Measurements from ENCODE around the gene CDH4. TPM values are rescaled to one million over a fixed set of nuclear protein-coding genes. Genes with fewer than 3 reads are reported as not detected.

CDH4 gene
- total and polyA plus RNA-seq, 7 donors = under 0.01 to 0.06 TPM; not detected in 5

DNA sequence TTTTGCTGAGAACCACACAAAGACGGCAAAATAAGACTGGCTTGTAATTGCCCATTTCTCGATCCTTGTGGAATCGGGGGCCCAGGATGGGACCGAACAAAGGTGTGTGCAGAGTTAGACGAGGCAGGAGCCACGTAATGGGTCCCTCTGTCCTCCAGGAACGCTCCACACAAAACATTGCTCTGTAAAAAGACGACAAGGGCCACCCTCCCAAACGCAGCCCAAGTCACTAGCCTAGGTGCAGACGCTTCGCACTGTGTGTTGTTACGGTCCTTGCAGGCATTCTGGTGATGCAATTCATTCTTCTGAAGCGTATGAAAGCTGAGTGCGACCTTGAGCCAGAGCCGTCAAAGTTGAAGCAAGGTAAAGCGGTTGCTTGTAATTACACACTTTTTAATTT, 450.2 kb downstream of the CDH4 start:
- intact Hi-C loops (cut with DNase I) = no loop called here
- DNase-seq = no peak
- TF ChIP-seq POLR2AphosphoS5 (IDR thresholded peaks at IDR 0.05) (no peak), POLR2A (IDR thresholded peaks at IDR 0.05) (no peak), EP300 (IDR thresholded peaks at IDR 0.05) (no peak)
- TF ChIP-seq, protein P1, sequence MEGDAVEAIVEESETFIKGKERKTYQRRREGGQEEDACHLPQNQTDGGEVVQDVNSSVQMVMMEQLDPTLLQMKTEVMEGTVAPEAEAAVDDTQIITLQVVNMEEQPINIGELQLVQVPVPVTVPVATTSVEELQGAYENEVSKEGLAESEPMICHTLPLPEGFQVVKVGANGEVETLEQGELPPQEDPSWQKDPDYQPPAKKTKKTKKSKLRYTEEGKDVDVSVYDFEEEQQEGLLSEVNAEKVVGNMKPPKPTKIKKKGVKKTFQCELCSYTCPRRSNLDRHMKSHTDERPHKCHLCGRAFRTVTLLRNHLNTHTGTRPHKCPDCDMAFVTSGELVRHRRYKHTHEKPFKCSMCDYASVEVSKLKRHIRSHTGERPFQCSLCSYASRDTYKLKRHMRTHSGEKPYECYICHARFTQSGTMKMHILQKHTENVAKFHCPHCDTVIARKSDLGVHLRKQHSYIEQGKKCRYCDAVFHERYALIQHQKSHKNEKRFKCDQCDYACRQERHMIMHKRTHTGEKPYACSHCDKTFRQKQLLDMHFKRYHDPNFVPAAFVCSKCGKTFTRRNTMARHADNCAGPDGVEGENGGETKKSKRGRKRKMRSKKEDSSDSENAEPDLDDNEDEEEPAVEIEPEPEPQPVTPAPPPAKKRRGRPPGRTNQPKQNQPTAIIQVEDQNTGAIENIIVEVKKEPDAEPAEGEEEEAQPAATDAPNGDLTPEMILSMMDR (IDR thresholded peaks at IDR 0.05) = no peak
- no peaks in the 10 kb centered on the region for H3K4me1 ChIP-seq
- H3K27me3 ChIP-seq = peaks cover 0 to 24% (median 0%) of the 10 kb centered on the region in 3 donors
- WGBS, 2 donors = 79 to 91% methylated on average over 16 of the region's 16 CpGs
- H3K27ac ChIP-seq = no peak overlapping the region
- no peaks in the 10 kb centered on the region for H3K36me3 ChIP-seq
- no peaks in the 10 kb centered on the region for H3K9me3 ChIP-seq
- no peak overlapping the region for H3K4me3 ChIP-seq

DNA sequence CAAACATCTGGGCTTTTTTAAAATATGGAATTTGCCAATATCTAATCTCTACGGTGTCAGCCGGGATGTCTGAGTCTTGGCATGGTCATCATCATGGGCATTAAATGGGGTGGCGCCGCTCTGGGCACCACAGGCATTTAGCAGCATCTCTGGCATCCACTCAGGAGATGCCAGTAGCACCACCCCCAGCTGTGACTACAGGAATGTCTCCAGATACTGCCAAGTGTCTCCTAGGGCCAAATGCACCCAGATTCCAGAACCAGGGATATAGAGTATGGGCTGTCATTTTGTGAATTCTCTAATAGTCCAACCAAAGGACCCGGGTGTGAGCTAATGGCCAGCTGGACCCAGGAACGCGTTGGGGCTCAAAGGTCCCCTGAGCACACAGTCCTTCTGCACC, 452.6 kb downstream of the CDH4 start:
- Histone ChIP-seq H3K9me3 (no peaks in the 10 kb centered on the region), H3K27ac (no peak overlapping the region), H3K27me3 (peaks cover 0 to 18% (median 0%) of the 10 kb centered on the region in 3 donors), H3K4me3 (no peak overlapping the region), H3K36me3 (no peaks in the 10 kb centered on the region), H3K4me1 (no peaks in the 10 kb centered on the region)
- intact Hi-C loops (cut with DNase I) = no loop called here
- 85 to 89% methylated on average over 7 of the region's 7 CpGs for WGBS, 2 donors
- no peak for DNase-seq
- TF ChIP-seq EP300 (IDR thresholded peaks at IDR 0.05) = no peak
- no peak for TF ChIP-seq POLR2AphosphoS5 (IDR thresholded peaks at IDR 0.05)
- no peak for TF ChIP-seq POLR2A (IDR thresholded peaks at IDR 0.05)
- TF ChIP-seq, protein P1 (IDR thresholded peaks at IDR 0.05) = no peak

DNA sequence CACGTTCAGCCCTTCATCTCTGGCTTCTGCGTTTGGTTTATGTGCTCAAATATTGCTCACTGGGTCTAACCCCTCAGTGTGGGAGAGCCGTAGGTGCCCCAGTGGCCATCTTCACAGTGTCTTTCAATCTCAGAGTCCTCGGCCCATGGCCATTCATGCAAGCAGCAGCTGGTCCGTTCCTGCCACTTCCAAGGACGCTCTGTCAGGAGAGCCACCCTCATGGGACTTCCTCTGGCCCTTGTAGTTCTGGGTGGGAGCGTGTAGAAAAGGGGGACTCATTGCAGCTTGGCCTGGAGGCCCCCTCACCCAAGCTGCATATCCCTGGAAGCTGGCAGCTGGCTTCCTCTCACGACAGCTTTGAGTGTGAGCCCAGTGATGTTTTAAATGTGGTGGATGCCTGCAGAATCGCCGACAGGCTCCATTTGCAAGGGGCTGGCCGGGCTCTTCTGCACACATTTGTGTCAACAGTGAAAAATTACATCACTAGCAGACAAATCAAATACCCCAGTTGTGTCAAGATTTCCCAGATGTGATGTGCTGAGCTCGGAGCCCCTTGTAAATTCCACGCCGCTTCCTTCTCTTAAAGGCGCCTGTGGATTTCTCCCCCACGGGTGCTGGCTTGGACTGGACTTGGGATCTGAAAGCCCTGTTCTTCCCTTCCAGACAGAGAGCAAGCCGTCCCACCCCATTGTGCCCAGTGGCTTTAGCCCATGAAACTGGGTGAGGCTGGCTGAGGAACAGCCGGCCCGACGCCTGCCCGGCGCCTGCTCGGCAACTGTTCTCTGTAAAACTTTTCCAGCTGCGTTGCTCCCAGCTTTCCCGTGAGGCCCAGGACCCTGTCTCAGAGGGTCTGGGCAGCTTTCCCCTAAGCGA, 453.6 kb downstream of the CDH4 start:
- H3K27ac ChIP-seq = no peak overlapping the region
- no peaks in the 10 kb centered on the region for H3K9me3 ChIP-seq
- peaks cover 0 to 18% (median 0%) of the 10 kb centered on the region in 3 donors for H3K27me3 ChIP-seq
- intact Hi-C loops (cut with DNase I) = no loop called here
- no peak for DNase-seq
- H3K36me3 ChIP-seq = no peaks in the 10 kb centered on the region
- 66 to 70% methylated on average over 26 of the region's 26 CpGs for WGBS, 2 donors
- TF ChIP-seq, protein P1 (IDR thresholded peaks at IDR 0.05) = no peak
- no peak for TF ChIP-seq EP300 (IDR thresholded peaks at IDR 0.05)
- TF ChIP-seq POLR2A (IDR thresholded peaks at IDR 0.05) = no peak
- no peak for TF ChIP-seq POLR2AphosphoS5 (IDR thresholded peaks at IDR 0.05)
- H3K4me3 ChIP-seq = no peak overlapping the region
- no peaks in the 10 kb centered on the region for H3K4me1 ChIP-seq

DNA sequence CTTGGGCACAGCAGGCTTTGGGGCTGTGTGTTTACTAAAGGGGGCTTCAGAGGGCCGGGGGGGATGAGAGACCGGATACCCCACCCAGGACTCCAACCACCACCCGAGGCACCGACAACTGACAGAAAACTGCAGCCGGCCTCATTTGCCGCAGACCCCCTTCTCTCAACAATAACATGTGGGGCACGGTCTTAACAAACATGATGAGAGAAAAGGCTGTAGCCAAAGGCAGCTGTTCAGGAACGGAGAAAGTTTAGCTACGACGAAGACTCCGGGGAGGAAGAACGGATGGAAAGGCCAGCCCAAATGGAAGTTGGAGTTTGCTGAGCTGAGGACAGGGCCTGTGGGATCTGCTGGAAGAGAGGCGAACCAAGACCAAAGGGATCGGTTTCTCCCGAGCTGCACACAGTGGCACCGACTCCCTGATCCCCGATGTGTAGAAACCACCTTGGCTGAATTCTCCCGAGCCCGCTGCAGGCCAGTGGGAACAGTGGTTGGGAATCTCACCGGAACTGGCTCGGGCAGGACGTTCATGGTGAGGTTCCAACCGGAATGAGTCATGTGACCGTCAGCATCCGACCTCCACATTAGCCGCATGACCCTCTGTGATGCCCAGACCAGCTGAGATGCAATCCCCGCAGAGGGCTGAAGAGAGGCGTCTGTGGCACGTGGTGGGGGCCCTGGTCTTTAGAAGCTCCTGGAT, 454.3 kb downstream of the CDH4 start:
- intact Hi-C loops (cut with DNase I) = no loop called here

More for the DNA sequence above, 454.3 kb downstream of the CDH4 start:
- H3K4me1 ChIP-seq = no peaks in the 10 kb centered on the region
- no peaks in the 10 kb centered on the region for H3K36me3 ChIP-seq
- H3K9me3 ChIP-seq = no peaks in the 10 kb centered on the region
- H3K27ac ChIP-seq = no peak overlapping the region
- 83 to 87% methylated on average over 29 of the region's 29 CpGs for WGBS, 2 donors
- no peak overlapping the region for H3K4me3 ChIP-seq
- H3K27me3 ChIP-seq = peaks cover 0 to 18% (median 0%) of the 10 kb centered on the region in 3 donors
- TF ChIP-seq, protein P1 (IDR thresholded peaks at IDR 0.05) = no peak
- TF ChIP-seq POLR2AphosphoS5 (IDR thresholded peaks at IDR 0.05) = no peak
- TF ChIP-seq EP300 (IDR thresholded peaks at IDR 0.05) = no peak
- no peak for TF ChIP-seq POLR2A (IDR thresholded peaks at IDR 0.05)
- no peak for DNase-seq

Data from sigmoid colon (tissue), 7 donors.